ENCODE measurements around the gene CCDC106.

CCDC106 gene

DNA sequence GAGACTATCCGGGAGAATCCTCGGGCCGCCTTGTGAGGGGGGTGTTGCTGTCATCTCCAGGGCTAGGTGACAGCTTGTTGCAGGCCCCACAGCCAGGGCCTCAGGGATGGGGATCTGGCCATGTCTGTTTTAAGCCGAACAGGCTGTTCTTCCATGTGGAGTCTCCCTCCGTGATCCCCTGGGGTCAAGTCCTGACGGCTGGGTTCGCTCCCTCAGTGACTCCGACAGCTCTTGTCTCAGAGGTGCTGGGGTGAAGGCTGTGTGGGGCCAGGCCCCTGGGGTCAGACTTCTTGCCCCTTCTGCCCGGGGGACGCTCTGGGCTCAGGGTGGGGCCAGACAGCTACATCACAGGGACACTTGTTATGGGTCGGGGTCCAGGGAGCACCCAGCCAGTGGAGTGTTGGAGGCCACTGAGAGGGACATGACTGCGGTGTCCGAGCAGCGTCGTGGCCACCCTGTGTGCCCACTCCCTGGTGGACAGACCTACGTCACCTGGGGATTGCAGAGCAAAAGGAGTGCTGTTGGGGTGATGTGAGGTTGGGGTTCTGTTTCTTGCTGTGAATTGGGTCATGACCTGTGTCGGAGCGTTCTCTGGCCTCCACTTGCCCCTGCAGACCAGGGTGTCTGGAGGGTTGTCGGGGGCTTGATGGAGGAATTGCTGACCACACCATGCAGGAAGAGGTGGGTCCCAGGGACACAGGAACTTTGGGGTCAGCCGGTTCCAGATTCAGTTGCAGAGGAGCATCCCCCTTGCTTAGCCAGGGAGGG lies 48.5 kb downstream of the CCDC106 start:
- H3K9ac ChIP-seq = no peak overlapping the region
- no peaks in the 10 kb centered on the region for H4K20me1 ChIP-seq (ENCODE audit: insufficient read depth)
- H3K4me2 ChIP-seq = no peak overlapping the region
- H3K27me3 ChIP-seq (ENCODE audit: insufficient read depth, low read depth) = no peaks in the 10 kb centered on the region
- no peaks in the 10 kb centered on the region for H3K4me1 ChIP-seq (ENCODE audit: low read depth, poor library complexity, severe bottlenecking)
- no peaks in the 10 kb centered on the region for H3K36me3 ChIP-seq (ENCODE audit: insufficient read depth)
- no peak overlapping the region for H3K4me3 ChIP-seq (IDR thresholded peaks at IDR 0.05; ENCODE audit: insufficient read depth, low read depth, low read length)
- TF ChIP-seq, protein P1, sequence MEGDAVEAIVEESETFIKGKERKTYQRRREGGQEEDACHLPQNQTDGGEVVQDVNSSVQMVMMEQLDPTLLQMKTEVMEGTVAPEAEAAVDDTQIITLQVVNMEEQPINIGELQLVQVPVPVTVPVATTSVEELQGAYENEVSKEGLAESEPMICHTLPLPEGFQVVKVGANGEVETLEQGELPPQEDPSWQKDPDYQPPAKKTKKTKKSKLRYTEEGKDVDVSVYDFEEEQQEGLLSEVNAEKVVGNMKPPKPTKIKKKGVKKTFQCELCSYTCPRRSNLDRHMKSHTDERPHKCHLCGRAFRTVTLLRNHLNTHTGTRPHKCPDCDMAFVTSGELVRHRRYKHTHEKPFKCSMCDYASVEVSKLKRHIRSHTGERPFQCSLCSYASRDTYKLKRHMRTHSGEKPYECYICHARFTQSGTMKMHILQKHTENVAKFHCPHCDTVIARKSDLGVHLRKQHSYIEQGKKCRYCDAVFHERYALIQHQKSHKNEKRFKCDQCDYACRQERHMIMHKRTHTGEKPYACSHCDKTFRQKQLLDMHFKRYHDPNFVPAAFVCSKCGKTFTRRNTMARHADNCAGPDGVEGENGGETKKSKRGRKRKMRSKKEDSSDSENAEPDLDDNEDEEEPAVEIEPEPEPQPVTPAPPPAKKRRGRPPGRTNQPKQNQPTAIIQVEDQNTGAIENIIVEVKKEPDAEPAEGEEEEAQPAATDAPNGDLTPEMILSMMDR (conservative IDR thresholded peaks at IDR 0.05; ENCODE audit: low read depth, low read length) = no peak
- no peak overlapping the region for H2AFZ ChIP-seq (ENCODE audit: low read depth)
- no peaks in the 10 kb centered on the region for H3K79me2 ChIP-seq (ENCODE audit: insufficient read depth, low read depth)
- H3K27ac ChIP-seq = no peak overlapping the region

DNA sequence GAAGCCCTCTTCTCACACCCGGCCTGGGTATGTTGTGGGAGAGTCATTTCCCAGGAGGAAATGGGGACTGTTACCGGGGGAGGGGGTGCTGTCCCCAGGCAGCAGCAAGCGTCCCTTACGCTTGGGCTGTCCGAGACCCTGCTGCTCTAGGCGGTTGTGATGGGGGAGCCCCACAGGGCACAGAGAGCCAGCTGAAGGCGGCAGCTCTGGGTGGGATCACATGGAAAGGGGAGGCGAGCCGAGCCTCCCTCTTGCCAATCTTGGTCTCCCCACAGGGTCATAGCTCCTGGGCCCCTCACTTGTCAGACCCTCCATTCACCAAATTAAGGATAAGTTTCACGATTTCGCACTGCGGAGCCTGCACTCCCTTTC lies 49.0 kb downstream of the CCDC106 start:
- no peaks in the 10 kb centered on the region for H3K36me3 ChIP-seq (ENCODE audit: insufficient read depth)
- H3K4me2 ChIP-seq = no peak overlapping the region
- TF ChIP-seq, protein P1 (conservative IDR thresholded peaks at IDR 0.05; ENCODE audit: low read depth, low read length) = no peak
- H3K27ac ChIP-seq = no peak overlapping the region
- H3K27me3 ChIP-seq (ENCODE audit: insufficient read depth, low read depth) = no peaks in the 10 kb centered on the region
- no peaks in the 10 kb centered on the region for H3K79me2 ChIP-seq (ENCODE audit: insufficient read depth, low read depth)
- no peak overlapping the region for H3K9ac ChIP-seq
- no peak overlapping the region for H3K4me3 ChIP-seq (IDR thresholded peaks at IDR 0.05; ENCODE audit: insufficient read depth, low read depth, low read length)
- no peak overlapping the region for H2AFZ ChIP-seq (ENCODE audit: low read depth)
- no peaks in the 10 kb centered on the region for H4K20me1 ChIP-seq (ENCODE audit: insufficient read depth)
- H3K4me1 ChIP-seq (ENCODE audit: low read depth, poor library complexity, severe bottlenecking) = no peaks in the 10 kb centered on the region

DNA sequence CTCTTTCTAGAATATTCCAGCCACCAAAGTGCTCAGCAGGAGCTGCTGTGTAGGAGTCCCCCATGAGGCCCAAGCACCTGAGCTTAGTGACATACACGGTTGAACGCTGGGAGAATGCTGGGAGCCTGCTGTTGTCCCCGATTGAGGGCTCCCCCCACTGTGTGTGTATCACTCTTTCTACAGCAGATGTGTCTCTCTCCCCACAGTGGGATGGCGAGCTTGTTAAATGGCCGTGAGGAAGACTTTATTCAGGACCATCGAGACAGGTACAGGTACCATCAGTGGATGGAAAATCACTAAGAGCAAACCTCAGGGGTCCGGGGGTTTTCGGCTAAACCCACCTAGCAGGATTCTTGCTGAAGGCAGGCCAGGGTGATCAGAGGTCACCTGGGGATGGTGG lies 49.7 kb downstream of the CCDC106 start:
- Histone ChIP-seq H3K4me3 (IDR thresholded peaks at IDR 0.05; ENCODE audit: insufficient read depth, low read depth, low read length) (no peak overlapping the region), H3K79me2 (ENCODE audit: insufficient read depth, low read depth) (no peaks in the 10 kb centered on the region), H3K9ac (no peak overlapping the region), H4K20me1 (ENCODE audit: insufficient read depth) (no peaks in the 10 kb centered on the region), H3K27me3 (ENCODE audit: insufficient read depth, low read depth) (no peaks in the 10 kb centered on the region), H3K4me1 (ENCODE audit: low read depth, poor library complexity, severe bottlenecking) (no peaks in the 10 kb centered on the region), H3K4me2 (no peak overlapping the region), H2AFZ (ENCODE audit: low read depth) (no peak overlapping the region), H3K36me3 (ENCODE audit: insufficient read depth) (no peaks in the 10 kb centered on the region), H3K27ac (no peak overlapping the region)
- TF ChIP-seq, protein P1 (conservative IDR thresholded peaks at IDR 0.05; ENCODE audit: low read depth, low read length) = no peak

GRCh38 chr19:55698256-55698655 lies 50.2 kb downstream of the CCDC106 start:
- no peak overlapping the region for H3K4me3 ChIP-seq (IDR thresholded peaks at IDR 0.05; ENCODE audit: insufficient read depth, low read depth, low read length)
- no peaks in the 10 kb centered on the region for H3K27me3 ChIP-seq (ENCODE audit: insufficient read depth, low read depth)
- H3K27ac ChIP-seq = no peak overlapping the region
- TF ChIP-seq, protein P1 (conservative IDR thresholded peaks at IDR 0.05; ENCODE audit: low read depth, low read length) = no peak
- H4K20me1 ChIP-seq (ENCODE audit: insufficient read depth) = no peaks in the 10 kb centered on the region
- H2AFZ ChIP-seq (ENCODE audit: low read depth) = no peak overlapping the region
- H3K9ac ChIP-seq = no peak overlapping the region
- no peak overlapping the region for H3K4me2 ChIP-seq
- H3K4me1 ChIP-seq (ENCODE audit: low read depth, poor library complexity, severe bottlenecking) = no peaks in the 10 kb centered on the region
- no peaks in the 10 kb centered on the region for H3K79me2 ChIP-seq (ENCODE audit: insufficient read depth, low read depth)
- no peaks in the 10 kb centered on the region for H3K36me3 ChIP-seq (ENCODE audit: insufficient read depth)

Data from KMS-11 (cell line).